Progenitor cell of endocrine pancreas (in vitro differentiated cells): Measurements from ENCODE around the gene FAM177B. TPM values are rescaled to one million over a fixed set of nuclear protein-coding genes. Genes with fewer than 3 reads are reported as not detected.

ENCODE experiments used
- DNase-seq: peaks from one replicate; pipeline ENCODE4 v3.0.0; 2021; ENCODE audit warnings: low spot score; ENCODE audit not compliant: unreplicated experiment
- H3K27ac Mint-ChIP-seq: 2 replicates; pipeline ENCODE4 v1.8.0; 2021; ENCODE audit warnings: mild to moderate bottlenecking, moderate library complexity, mixed read lengths
- H3K27me3 Mint-ChIP-seq: 2 replicates; pipeline ENCODE4 v1.8.0; 2021; ENCODE audit warnings: mixed read lengths
- H3K36me3 Mint-ChIP-seq: 2 replicates; pipeline ENCODE4 v1.8.0; 2022; ENCODE audit warnings: mixed read lengths; ENCODE audit not compliant: insufficient read depth
- H3K4me1 Mint-ChIP-seq: 2 replicates; pipeline ENCODE4 v1.8.0; 2021; ENCODE audit warnings: low read depth, mixed read lengths
- H3K4me3 Mint-ChIP-seq: 2 replicates; pipeline ENCODE4 v1.8.0; 2021; ENCODE audit warnings: low read depth, mild to moderate bottlenecking, moderate library complexity, mixed read lengths
- H3K9me3 Mint-ChIP-seq: 2 replicates; pipeline ENCODE4 v1.8.0; 2021; ENCODE audit warnings: low read depth, mixed read lengths
- CTCF ChIP-seq: fragments of 200-600 bp; sonication (generic); IDR thresholded peaks from one replicate; pipeline ENCODE4 v1.5.0; 2021; ENCODE audit warnings: antibody characterized with exemption, mild to moderate bottlenecking; ENCODE audit not compliant: unreplicated experiment
- total RNA-seq: library from RNA; stranded (reverse); gene quantifications from 2 replicates; pipeline ENCODE4 v1.2.1, GENCODE V29; 2021

The FAM177B gene
- total RNA-seq, 1 donor from 2014 or later: not detected

GRCh38 chr1:222784916-222785315 lies 47.9 kb downstream of the FAM177B start:
- H3K27me3 Mint-ChIP-seq: peaks cover 25% of the 10 kb centered on the region
- TF ChIP-seq CTCF: no peak
- peaks cover 4% of the 10 kb centered on the region for H3K4me1 Mint-ChIP-seq
- H3K9me3 Mint-ChIP-seq: no peaks in the 10 kb centered on the region
- H3K36me3 Mint-ChIP-seq: no peaks in the 10 kb centered on the region
- H3K4me3 Mint-ChIP-seq: no peak overlapping the region
- DNase-seq: no peak
- H3K27ac Mint-ChIP-seq: no peak overlapping the region

GRCh38 chr1:222785529-222785928 lies 48.5 kb downstream of the FAM177B start:
- DNase-seq: no peak
- Mint-ChIP-seq H3K27me3 (peaks cover 27% of the 10 kb centered on the region), H3K4me3 (no peak overlapping the region), H3K36me3 (no peaks in the 10 kb centered on the region), H3K27ac (no peak overlapping the region), H3K9me3 (no peaks in the 10 kb centered on the region), H3K4me1 (peaks cover 4% of the 10 kb centered on the region)
- no peak for TF ChIP-seq CTCF

GRCh38 chr1:222786121-222786520 lies 49.1 kb downstream of the FAM177B start:
- Mint-ChIP-seq H3K4me3 (no peak overlapping the region), H3K4me1 (peaks cover 4% of the 10 kb centered on the region), H3K27me3 (peaks cover 33% of the 10 kb centered on the region), H3K36me3 (no peaks in the 10 kb centered on the region), H3K27ac (no peak overlapping the region), H3K9me3 (no peaks in the 10 kb centered on the region)
- no peak for DNase-seq
- no peak for TF ChIP-seq CTCF

- Mint-ChIP-seq H3K36me3 (no peaks in the 10 kb centered on the region), H3K27me3 (peaks cover 37% of the 10 kb centered on the region), H3K27ac (no peak overlapping the region), H3K9me3 (no peaks in the 10 kb centered on the region), H3K4me3 (no peak overlapping the region), H3K4me1 (peaks cover 5% of the 10 kb centered on the region)
- DNase-seq: no peak
- TF ChIP-seq CTCF: no peak
Observed at GRCh38 chr1:222787729-222788128, 50.7 kb downstream of the FAM177B start.

- Mint-ChIP-seq H3K27ac (no peak overlapping the region), H3K9me3 (no peaks in the 10 kb centered on the region), H3K4me3 (no peak overlapping the region), H3K36me3 (no peaks in the 10 kb centered on the region), H3K4me1 (peaks cover 11% of the 10 kb centered on the region), H3K27me3 (peaks cover 35% of the 10 kb centered on the region)
- TF ChIP-seq CTCF: no peak
- no peak for DNase-seq
Observed at GRCh38 chr1:222788402-222789156, 51.6 kb downstream of the FAM177B start.
